GM19043 (cell line): ENCODE results near the gene INPP4A.

Experiments
- ATAC-seq: cut with Tn5 transposase; IDR thresholded peaks from one replicate; pipeline ENCODE4 v1.9.1; 2021; ENCODE audit warnings: low read depth; ENCODE audit not compliant: unreplicated experiment

Gene INPP4A

DNA sequence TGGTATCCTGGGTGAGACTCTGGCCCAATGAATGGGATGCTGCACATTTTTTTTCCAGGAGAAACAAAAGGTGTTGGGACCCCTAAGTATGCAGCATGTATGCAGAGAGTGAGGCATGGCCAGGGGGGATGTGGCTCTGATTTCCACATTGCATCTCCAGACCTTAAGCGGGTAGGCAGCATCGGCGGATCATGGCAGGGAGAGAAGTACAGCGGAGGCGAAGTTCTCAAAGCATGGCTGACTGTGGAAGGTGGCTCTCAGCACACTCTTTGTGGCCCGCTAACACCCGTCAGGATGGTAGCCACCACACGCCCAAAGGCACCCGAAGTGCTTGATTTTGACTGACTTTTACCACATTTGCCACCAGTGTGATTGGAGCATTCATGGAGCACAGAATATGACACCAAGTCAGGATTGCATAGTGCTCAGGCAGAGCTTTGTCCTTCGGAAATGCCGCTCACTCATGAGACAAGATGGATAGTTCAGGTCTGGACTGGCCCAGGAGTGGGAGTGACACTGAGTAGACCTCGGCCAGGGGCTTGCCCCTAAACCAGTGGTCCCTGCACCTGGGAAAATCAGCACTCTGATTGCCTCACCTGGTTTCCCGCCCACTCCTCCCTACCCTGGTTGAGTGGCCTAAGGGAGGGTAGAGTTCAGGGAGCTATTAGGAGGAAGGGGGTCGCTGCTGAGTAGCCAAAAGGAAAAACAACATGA lies 14.2 kb downstream of the INPP4A start:
- no peak for ATAC-seq

DNA sequence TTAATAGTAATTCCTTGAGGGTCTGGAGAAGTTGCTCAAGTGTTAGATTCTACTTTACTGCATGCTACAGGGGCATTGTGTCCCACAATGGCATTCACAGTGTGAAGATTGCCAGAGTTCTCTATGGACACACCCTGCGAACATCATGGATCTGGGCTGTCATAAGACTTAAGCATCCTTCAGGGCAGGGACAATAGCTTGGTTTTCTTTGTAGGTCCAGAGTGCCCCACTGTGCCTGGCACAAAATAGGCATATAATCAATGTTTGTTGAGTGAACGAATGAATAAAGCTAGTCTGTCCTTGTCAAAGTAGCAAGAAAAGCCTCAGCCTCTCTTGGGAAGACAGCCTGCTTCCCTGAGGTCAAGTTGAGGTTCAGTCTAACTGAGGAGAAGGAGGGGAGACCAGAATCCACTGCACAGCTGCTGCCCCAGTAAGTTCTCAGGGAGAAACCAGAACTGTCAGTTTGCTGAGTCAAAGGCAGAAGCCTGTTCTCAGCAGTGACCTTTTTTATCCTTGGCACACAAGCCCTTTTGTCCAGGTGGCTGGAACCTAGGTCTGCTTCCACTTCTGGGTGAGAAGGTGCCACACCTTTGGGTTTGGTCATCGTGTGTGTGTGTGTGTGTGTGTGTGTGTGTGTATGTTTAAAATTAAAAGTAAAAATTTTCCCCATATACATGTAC lies 15.0 kb downstream of the INPP4A start:
- ATAC-seq: no peak

GRCh38 chr2:98460573-98461497 lies 16.2 kb downstream of the INPP4A start:
- peak; percentile 53 for ATAC-seq

DNA sequence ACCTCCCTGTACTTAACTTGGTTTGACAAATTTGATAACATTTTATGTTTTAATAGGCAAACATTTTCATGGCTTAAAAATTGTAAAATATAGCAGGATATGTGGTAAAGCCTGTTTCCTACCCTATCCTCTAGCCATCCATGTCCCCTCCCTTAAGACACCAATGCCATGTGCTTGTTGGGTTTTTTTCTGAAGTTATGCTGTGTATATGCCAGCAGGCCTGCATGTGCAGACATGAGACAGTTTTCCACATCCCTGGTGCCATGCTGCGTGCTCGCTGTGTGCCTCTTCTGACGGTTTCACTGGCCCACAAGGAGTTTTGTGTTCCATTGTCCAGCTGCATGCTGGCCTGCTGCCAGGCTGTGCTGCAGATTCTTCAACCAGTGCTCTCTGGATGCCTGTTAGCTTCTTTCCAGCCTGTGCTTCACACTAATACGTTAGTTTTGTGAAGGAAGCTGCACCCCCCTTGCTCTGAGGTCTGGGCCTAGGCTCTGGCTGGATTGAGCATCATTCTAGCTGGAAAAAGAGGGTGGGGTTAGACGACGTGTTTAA lies 16.9 kb downstream of the INPP4A start:
- ATAC-seq: no peak

GRCh38 chr2:98463081-98463481 lies 18.4 kb downstream of the INPP4A start:
- ATAC-seq: no peak

DNA sequence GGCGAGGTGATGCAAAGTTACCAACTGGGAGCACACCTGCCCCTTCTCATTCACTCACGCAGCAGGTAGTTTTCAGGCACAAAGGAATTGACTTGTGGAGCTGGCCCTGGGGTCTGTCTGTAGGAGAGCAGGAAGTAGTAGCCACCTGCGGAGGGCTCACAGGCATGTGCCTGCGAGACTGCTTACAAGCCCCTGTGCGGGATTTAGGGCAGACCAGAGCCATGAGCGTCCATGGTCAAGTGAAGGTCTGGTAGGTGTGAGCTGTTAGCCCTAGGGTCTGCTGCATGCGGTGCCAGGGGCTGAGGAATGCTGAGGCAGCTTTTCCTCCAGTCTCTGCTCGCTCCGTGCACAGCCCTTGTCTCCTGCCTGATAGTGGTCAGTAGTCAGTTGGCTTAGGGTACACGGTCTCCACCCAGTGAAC lies 18.9 kb downstream of the INPP4A start:
- ATAC-seq: no peak

DNA sequence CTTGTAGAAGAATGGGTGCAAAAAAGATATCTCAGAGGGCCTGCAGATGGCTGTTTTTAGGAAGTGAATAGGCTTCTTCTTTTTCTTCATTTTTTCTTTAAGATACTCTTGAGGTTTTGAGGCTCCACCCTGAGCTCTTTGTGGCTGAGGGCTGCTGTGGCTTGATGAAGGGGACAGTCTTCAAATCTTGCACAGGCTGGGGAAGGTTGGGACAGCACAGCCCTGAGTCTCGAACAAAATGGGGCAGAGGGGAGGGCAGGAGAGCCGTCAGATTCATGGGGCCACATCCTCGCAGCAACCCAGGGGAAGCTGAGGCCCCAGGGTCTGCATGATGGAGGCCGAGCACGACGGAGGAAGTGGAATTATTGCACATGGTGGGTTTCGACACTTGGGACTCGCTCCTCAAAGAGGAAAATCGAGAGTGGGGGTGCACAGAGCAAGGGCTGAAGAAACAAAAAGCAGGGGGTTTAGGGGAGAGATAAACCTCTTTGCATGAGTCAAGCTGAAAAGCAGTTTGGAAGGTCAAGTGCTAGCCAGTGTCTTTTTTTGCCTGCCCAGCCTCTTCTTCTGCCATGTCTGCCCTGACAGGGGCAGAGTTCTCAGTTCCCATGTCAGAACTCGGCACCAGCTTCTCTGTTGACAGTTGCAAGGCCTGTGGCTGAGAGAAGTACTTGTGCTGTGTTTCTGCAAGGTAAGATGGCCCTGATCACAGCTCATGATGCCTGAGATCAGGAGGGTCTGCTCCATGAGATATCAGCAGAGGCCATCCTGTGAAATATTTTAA lies 19.5 kb downstream of the INPP4A start:
- ATAC-seq: no peak

DNA sequence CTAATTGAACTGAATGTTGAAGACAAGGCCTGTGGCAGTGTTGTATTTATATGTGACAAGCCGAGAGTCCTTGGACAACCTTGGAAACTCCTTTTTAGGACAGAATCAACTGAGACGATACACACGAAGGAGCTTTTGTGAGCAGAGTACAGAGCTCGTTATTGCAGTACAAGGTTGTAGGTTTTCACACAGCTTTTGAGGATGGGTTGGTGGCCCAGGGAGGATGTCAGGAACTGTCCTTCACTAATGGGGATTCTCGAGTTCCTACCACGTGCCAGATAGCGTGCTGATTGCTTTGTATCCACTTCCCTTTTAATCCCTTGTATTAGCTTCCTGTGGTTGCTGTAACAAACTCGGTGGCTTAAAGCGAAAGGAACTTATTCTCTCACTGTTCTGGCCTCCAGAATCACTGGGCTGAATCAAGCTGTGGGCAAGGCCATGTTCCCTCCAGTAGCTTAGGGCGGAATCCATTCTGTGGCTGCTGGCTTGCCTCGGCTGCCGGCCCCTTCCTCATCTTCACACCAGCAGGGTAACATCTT lies 20.2 kb downstream of the INPP4A start:
- no peak for ATAC-seq

GRCh38 chr2:98465456-98466226 lies 21.0 kb downstream of the INPP4A start:
- peak; percentile 34 for ATAC-seq

GRCh38 chr2:98467082-98467536 lies 22.5 kb downstream of the INPP4A start:
- no peak for ATAC-seq

DNA sequence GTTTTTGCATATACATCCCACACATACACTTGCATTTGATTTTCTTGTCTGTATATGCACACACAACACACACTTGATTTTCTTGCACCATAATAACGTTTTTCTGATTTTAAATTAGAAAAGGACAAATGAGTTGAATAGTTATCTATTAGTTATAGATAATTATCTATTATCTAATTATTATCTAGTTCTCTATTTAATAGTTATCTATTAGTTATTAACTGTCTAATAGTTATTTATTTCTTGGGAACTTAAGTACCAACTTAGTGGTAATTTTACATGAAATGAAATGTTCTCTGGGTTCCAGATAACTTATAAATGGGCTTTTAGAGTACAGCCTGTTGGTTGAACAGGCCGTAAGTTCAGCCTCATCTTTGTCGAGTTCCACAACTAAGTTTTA lies 23.0 kb downstream of the INPP4A start:
- no peak for ATAC-seq

GRCh38 chr2:98468621-98469236 lies 24.1 kb downstream of the INPP4A start:
- no peak for ATAC-seq

- no peak for ATAC-seq
Observed at GRCh38 chr2:98469862-98470544, 25.3 kb downstream of the INPP4A start.

DNA sequence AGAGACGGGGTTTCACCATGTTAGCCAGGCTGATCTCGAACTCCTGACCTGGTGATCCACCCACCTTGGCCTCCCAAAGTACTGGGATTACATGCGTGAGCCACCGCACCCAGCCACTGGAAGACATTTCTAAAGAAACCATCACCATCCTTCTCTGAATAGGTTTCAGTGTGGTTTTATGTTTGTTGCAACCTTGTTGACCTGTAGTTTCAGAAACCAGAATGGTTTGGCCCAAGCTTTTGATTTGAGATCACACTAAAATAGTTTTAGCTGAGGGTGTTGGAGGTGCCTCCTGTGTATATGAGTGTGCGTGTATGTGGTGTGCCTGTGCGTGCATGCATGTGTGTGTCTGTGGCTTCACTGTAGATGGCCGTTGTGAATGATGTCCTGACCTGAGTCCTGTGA lies 26.2 kb downstream of the INPP4A start:
- ATAC-seq: no peak

DNA sequence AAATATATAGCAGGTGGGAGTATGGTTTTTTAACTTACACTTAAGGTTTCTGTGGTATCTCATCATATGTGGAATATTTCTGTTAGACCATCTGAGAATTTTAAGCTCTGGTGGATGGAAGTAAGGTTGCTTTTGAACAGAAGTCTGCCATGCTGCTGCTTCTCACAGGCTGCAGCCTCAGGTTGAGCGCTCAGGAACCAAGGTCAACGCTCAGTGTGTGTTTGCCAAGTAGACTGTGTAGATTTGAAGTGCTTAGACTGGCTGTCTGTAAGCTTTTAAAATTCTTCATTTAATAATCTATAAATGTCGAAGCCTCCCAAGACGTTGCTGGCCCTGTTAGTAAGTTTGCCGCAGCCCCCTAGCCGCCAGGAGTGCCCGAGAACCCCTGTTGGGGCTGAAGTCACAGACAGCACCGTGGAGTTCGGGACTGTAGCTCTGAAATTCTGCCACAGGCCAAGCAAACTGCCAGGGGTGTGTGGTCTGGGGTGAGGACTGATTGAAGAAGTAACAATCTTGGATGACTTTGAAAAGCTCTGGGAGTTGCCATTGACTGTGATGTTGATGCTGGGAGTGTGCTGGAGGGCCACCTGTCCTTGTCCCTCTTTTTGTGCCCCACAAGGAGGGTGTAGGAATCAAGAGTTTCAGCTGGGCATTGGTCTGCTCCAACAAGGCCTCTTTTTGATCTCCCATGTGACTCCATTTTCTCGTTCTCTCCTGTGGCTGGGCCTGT lies 26.9 kb downstream of the INPP4A start:
- ATAC-seq: no peak

DNA sequence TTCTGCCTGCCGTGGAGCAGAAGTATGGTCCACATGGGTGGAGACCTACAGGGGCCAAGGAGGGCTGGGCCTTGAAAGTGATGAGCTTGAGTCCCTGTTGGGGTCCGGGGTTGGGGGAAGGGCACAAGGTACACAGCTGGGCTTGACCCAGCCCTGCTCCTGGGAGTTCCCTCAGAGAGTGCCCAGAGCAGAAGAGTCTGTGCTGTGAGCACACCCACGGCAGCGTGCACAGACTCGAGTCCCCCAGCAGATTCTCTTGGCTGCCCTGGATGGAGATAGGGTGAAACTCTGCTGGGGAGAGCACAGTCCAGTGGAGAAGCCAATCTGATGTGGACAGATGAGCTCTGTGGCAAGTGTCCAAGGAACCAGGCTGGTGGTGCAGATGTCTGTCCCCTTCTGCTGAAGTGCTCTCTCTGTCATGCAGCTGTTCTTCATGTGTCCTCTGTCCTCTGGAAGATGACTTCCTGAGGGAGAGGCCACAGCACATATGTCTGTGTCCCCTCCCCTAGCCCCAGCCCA lies 27.5 kb downstream of the INPP4A start:
- ATAC-seq: no peak
